ENCODE data around the gene GHRL.

Gene GHRL, protein sequence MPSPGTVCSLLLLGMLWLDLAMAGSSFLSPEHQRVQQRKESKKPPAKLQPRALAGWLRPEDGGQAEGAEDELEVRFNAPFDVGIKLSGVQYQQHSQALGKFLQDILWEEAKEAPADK

DNA sequence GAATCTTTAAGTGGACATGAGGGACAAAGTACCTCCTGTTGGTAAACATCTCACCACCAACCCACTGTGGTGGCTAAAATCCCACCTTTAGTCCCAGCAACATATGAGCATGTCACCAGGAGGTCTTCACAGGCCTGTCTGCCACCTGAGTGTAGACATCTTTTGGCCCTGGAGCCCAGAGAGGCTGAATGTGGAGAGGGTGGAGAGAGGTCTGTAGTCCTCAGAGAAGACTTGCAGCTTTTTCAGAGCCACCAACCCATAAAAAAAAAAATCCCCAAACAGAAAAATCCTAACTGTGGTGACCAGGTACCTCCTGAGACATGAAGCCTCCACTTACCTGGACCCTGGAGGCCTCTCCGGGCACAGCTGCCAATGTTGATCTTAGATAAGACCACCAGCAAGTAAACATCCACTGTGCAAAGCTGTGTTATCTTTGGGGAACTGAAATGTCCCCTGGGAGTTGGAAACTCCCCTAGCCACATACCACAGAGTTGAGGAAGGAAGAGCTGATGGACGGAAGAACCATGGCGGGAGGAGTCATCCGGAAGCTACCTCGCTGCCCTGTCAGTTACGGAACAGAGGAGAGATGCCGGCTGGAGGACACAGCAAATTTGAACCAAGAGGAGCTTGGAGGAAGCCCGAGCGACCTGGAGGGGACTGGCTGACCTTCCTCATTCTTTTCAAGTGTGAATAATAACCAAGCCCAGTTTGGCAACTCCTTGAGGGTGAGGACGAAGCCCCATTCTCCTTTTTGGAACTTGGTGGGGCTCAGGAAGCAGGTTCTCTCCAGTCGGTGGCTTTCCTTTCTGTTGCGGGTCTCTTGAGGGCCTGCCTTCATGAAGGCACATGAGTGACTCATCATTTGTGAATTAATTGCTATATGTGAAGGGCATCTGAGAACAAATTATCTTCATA is at the start of gene GHRL:
Gene GHRL, minus strand, starts transcription at position 443 of the 915 bp plus-strand sequence. CDS start 2,767 bp downstream, outside the sequence.
- DNase-seq: no peak

DNA sequence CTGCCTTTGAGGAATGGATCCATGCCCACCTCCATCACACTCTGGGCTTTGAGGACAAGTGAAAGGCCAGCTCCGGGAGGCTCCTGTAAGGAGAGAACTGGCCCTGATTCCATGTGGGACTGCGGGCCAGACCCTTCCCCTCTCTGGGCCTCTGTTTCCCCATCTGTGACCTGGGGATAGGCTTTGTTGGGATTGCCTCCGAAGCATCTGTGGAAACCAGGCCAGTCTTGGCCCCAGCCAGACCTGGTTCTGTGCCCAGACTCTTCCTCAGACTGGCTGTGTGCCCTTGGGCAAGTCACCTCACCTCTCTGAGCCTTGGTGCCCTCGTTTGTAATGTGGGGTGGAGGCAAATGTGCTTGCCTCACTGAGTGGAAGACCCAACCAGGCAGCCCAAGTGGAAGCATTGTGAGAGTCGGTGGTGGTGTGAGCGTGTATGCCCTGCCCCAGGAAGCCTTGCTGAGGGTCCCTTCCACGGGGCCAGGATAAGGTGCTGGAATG is 49.2 kb upstream of the GHRL start:
- DNase-seq: no peak

DNA sequence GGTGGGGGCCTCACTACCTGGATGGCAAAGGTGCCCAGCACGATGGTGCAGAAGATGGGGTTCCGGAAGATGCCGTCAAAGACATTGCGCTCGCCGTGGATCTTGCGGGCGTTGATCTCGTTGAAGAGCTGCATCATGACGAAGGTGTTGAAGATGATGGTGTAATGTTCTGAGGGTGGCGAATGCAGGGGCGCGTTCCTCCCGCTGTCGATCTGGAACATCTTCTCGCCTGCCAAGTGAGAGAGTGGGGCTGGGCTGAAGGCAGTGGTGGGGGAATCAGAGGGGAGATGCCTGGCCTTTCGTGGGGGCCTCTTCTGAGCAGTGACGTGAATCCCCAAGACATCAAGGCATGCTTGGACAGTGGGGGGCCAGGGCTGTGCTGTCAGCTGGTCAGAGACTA is 47.7 kb upstream of the GHRL start:
- DNase-seq: no peak

DNA sequence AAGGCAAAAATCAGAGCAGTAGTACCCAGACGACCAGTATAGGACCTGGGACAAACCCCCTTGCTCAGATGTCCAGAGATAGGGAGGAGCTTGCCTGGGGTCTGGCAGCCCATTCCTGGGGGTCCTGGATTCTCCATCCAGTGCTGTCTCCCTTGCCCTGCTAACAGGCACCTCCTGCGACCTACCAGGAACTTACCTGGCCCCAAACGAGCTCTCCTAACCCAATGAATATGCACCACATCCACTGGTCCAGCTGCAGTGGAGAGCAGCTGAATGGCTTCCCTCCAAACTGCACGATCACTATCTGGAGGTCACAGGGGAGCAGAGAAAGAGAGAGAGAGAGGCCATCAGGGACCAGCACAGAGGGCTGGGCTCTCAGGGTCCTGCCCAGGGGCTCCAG is 47.3 kb upstream of the GHRL start:
- no peak for DNase-seq

DNA sequence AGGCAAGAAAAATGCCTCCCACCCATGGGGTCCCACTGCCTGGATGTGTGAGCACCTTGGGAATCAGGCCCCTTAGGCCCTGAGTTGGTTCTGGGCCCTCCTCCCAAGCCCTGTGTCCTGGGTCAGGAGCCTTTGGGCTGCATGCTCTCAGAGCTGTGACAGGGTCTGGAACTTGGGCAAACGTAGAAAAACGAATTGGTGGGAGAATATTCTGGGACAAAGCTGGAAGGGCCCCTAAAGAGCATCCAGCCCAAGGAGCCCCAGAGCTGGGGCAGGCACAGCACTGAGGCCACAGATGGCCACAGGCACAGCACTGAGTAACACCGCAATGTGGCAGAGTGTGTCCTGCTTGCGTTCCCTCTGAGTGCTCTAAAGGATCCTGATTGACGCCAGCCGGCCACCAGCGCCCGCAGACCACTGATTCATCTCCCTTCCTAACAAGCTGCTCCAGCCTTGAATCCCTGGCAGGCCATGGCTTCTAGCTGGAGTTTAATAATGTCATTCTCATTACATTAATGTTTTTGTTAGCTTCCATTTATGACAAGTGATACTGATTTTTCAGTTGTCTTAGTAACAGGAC is 46.7 kb upstream of the GHRL start:
- DNase-seq: no peak

DNA sequence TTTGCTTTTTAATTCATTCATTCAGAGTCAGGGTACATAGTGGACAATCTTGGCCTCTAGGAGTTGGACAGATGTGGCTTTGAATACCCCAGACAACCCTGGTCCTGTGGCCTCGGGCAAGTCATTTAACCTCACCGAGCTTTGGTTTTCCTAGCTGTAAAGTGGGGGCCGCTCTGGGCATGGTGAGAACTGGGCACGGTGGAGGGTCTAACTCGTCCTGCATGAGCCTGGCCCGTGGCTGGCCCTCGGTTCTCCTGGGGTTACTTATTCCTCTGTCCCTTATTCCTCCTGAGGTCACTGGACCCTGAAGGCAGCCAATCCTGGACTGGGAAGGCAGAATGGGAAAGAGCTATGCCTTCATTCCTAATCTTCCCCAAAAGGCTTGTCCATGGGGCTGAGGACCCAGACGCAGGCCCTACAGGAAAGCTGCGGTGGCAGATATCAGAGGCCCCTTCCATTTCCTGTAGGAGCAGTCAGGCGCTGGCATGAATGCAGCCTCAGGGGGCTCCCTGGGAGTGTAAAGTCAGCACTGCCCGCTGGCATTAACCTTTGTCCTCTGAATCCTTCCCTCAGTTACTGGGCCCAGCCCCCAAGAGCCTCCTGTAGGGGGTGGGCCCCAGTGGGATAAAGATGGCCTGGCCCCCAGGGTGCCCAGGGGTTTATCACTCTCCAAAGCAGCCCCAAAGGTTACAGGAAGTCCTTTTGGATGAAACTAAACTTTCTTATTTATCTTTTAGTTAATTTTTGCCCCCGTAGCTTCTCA is 46.0 kb upstream of the GHRL start:
- DNase-seq: no peak

DNA sequence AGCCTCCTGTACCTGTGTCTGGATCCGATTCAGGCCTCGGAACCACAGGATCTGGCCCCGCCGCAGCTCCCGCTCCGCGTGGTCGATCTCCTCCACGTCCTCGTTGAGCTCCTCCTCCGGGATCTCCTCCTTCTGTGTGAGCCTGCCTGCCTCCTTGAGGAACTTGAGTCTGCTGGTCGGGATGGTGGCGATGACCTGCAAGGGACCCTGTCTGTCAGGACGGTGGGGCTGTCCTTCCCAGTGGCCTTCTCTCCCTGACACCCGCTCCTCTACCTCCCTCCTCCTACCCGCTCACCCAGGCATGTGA is 45.4 kb upstream of the GHRL start:
- no peak for DNase-seq

DNA sequence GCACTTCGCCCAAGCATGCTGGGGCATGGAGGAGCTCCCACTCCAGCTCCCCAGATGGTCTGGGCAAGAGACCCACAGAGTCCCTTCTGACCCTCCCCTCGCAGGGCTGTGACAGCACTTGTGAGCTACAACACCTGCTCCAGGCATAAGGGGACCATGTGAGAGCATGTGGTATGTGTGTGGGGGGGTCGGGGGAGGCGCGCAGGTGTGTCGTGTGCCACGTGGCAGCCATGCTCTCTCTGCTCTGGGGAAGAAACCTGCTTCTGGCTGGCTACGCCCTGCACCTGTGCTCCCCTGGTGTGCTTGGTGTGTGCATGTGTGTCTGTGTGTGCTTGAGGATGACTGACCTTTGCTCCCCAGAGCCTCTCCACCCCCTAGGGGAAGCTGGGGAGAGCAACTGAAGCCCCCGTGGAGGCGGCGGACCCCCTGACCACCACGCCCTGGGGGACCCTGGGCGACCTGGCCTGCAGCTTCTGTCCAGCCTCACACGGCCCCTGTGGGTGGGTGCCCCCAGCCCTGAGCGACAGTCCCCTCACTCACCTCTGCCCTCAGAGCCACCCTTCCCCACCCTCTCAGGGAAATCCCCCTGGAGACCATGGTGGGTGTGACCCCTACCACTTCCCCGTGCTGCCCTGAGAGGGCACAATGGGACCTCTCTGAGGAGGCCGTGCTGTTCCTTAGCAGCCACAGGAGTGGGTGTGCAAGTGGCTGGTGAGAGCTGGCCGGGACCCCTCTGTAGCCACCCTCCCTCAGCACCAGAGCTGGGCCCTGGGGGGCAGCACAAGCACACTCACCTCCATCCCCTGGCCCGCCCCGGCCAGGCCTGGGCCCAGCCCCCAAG is 44.8 kb upstream of the GHRL start:
- peak in 1 of 2 experiments; percentile 33 for DNase-seq

DNA sequence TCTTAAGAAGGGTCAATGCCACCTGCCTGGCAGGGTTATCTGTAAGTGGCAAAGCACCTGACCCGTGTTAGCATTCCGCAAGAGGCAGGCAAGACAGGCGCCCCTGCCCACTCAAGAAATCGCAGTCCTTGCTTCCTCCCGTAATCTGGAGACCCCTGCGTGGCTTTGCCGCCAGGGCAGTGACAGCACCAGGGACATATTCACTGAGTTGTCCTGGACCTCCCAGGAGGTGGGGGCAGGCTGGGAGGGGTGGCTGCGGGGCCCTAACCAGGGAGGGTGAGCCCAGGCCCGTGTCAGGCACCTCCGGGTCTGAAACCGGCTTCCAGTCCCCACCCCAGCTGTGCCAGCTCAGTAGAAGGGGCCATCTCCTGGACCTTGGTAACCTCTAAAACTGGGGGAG is 44.0 kb upstream of the GHRL start:
- DNase-seq: no peak

DNA sequence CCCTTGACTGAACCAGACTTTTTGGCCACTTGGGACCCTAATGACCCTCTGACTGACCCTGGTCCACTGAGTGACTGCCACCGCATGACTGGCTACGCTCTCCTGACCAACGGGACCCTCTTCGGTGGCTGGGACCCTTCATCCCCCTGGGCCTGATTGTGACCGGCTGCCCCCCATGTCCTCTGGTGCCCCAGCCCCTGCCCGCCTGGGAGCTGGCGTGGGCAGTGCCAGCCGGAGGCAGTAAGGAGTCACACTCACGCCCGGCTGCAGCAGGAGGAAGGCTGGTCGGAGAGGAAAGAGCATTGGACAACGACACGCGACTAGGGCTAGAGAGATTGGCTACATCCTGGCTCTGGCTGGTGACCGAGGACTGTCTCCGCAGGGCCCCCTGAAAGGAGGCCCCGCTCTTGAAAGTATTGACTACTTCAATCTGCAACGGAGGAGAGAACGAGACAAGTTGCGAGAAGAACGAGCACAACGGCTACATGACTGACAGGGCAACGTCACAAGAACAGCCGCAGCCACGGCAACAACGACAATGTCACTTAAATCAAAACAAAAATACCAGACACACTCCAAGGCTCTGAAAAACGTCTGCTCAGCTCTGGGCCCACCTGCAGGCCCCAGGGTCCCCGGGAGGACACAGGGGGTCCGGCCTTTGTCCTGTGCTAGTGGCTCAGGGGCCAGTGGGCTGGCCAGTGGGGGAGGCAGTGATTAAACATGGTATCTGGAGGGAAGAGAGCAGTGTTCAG is 43.3 kb upstream of the GHRL start:
- DNase-seq: no peak

DNA sequence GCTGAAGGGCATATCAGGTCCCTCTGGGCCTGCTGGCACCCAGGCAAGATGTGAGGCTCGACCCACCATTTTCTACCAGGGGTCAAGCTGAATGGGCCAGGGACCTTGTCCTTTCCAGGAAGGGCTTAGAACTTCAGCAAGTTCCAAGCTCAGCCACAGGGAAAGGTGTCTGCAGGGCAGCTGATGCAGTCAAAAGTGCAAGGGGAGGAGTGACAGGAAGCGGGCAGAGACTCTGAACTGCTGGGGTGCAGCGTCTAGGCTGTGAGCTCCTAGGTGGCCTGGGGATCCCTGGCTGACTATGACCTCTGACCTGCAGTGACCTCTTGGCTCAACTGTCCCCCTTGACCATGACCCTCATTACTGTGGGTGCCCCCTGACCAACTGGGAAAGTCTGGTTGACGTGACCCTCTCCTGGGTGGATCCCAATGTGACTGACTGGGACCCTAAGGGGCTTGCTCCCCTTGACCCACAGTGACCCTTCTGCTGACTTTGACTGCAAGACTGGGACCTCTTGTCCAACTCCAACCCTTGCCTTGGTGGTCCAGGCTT is 42.5 kb upstream of the GHRL start:
- DNase-seq: no peak

DNA sequence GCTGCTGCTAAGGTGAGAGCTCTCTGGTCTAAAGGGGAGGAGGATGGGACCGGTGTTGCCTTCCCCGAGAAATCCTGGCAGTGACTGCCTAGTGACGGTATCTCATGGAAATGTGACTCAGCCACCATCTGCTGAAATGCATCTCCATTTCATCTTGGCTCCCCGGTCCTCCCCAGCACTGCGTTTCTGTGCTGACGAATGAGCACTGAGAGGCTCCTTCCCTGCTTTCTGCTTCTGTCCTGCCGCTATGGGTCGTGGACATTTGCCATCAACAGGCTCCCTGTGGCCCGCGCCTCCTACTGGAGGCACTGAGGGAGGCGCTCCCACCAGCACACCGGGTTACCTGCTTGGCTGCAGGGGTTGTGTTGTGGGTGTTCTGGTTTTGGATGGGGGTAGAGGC is 41.7 kb upstream of the GHRL start:
- DNase-seq: peak in 1 of 2 experiments; percentile 31

DNA sequence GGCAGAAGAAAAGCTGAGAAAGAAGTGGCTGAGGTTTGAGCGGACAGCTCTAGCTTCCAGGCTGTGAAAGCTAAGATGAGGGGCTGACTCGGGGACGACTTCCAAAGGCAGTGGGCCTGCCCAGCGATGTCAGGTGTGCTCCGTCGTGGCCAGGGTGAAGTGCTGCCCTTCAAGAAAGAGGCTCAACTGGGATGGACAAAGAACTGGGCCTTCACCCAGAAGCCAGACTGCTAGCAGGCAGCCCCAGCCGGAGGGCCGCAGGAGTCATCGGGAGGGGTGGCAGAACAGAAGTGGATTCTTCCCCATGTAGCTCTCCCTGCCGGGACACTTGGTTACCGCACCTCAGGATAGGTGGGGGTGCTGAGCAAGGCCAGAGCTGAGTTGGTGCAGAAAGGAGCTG is 41.3 kb upstream of the GHRL start:
- no peak for DNase-seq

DNA sequence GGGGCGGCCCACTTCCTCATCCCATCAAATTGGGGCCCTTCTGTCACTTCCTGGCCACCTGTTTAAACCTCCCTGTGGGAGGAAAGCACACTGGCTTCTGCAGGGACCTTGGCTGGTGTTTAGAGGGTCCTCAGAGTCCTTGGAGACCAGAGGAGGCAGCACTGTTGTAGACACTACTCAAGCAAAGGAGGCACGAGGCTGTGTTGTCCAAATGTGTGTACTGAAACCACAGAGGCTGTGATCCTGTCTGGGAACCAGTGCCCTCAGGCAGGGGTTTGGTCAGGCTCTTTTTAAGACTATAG is 40.6 kb upstream of the GHRL start:
- DNase-seq: no peak

DNA sequence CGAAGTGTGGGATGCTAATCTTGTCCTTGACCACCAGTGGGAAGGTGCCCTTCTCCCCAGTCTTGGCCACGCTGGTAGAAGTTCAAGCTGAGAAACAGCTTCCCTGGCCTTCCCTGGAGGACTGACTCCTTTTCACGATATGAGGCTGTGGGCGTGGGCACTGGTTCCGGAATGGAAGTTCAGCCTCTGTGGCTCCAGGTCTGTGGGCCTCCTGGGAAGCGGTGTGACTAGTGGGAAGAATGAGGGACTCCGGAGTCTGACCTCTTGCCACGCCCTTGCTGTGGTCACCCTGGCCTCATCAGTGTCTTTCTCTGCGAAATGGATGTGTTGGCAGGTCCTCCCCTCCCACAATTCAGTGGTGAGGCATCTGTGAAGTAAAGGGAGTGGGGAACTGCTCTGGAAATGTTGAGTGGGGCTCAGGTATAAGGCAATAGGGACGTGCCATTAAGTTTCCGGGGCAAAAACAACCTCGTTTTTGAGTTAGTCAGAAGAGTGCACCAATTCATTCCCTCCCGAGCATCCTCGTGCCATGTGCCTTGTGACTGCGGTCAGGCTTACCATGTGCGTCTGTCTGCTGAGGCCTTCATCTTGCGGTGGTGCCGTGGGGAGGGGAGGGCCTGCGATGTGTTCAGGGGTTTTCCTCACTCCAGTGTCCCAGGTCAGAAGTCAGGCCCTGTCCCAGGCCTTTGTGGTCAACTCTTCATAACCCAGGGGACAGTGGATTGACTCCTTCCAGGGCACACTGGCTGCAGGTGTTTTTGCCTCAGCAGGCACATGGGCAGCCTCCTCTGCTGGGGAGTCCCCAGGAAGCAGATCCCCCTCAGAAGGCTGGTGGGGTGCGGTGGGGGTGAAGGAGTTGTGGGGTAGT is 40.0 kb upstream of the GHRL start:
- DNase-seq: no peak

DNA sequence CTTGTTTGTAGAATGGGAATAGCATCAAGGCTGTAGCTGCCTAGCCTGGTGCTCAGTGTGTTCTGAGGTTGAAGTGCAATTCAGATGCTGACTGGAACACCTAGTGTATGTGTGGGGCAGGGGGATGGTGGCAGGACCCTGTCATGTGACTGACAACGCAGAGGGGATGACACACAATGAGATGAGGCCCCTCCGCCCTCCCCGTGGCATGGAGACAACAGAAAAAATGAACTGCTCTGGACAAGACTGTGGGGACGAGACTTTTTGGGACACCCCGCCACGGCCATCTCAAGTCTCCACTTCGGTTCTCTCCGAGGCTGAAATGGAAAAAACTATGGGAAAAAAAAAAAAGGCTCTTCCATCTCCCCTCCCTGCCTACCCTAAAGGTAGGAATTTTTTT is 38.6 kb upstream of the GHRL start:
- DNase-seq: no peak

DNA sequence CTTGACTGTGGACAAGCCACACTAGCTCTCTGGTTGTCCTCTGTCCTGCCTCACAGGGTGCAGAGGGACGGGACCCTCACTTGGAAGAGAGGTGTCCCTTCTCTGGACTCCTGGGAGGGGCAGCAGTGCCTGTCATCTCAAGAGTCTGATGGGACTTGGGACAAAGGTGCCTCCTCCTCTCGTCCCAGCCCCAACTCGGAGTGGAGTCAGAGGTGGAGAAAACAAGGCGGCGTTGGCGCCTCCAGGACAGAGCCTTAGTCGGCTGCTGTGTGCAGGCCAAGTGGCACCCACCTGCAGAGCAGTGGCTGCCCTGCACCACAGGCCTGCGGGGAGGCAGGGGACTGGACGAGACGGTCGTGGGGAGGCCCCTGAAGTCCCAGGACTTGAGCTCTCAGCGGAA is 37.6 kb upstream of the GHRL start:
- DNase-seq: no peak

DNA sequence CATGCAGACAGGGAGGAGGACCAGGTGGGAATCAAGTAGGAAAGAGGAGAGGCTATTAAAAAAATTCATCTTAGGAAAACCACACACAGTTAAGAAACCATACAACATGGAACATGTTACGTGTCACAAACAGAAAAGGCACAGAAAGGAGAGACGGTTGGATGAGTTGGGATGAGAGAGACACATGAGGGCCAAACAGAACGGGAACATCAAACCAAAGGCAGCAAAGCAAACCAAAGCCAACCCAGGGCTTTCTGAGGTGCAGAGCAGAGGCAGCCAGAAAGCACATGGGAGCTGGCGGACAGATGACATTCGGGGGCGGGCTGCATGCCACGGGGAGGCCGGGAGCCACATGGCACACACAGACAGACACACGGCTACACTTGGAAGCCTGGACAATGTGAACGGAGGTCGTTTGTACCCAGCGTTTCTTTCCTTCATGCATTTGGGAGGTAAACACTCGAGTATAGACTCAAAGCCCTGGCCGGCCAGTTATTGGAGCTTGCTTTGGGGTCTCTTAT is 36.8 kb upstream of the GHRL start:
- no peak for DNase-seq

DNA sequence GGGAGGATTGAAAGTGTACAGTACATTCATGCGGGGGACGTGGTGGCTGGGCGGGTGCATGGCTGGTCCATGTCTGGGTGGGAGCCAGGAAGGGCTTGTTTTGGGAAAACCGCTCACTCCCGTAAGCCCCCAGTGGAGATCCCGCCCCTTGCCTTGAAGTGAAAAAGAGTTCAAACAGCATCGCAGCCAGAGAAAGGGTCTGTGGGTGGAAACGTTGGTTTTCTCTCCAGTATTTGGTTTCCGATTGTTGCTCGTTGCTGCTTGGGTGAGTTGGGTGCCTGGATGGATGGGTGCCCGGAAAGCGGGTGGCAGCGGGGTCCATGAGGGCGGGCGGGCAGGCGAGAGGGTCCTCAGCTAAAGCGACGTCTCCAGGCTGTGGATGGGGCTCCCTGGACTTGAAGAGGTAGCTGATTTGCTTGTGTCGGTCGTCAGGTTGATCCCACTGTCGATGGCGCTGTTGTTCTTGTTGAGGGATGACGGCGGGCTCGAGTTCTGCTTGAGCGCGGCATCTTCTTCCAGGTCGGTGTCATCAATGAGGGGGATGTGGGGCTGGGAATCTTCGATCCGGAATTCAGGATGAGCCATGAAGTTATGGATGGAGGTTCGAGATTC is 35.8 kb upstream of the GHRL start:
- no peak for DNase-seq

DNA sequence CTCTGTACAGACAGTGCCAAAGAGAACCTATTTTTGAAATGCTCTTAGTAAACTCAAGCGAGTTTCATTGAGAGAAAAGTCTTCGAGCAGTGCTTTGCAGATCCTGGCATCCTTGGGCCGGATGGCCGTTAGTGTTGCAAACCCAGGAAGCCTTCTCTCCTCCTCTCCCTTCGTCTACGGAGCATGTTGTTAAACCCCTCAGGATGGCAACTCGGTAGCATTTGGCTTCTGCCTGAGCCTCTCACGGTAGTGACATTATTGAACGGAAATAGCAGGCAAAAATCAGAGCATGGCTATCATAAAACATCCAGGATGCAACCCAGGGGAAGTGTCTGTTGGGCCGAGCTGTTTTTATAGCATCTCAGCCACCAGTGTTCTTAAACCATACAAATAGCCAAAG is 34.8 kb upstream of the GHRL start:
- no peak for DNase-seq
